Liver (tissue), 9 donors: Measurements from ENCODE around the gene SPECC1L. TPM values are rescaled to one million over a fixed set of nuclear protein-coding genes. Genes with fewer than 3 reads are reported as not detected.

ENCODE experiments used
- DNase-seq: peaks from one replicate; pipeline ENCODE4 v3.0.0-alpha.2; 2017; ENCODE audit warnings: low spot score
- H3K27ac ChIP-seq, 2 donors: one replicate each; pipeline ENCODE4 v1.7.0; 2013; ENCODE audit warnings: inconsistent platforms in 2 of 2, low read length in 2 of 2, control low read depth in 1 of 2, low read depth in 1 of 2, mild to moderate bottlenecking in 1 of 2
- H3K27me3 ChIP-seq, 4 donors: one replicate each; pipeline versions ENCODE4 v1.6.1 to v1.7.0; 2013; ENCODE audit warnings: low read length in 3 of 4, inconsistent platforms in 1 of 4, mild to moderate bottlenecking in 1 of 4, moderate library complexity in 1 of 4; ENCODE audit not compliant: control insufficient read depth in 4 of 4, insufficient read depth in 4 of 4
- H3K36me3 ChIP-seq, 4 donors: one replicate each; pipeline versions ENCODE4 v1.6.1 to v1.7.0; 2013; ENCODE audit warnings: low read length in 3 of 4, mild to moderate bottlenecking in 3 of 4, low read depth in 1 of 4, moderate library complexity in 1 of 4; ENCODE audit not compliant: control insufficient read depth in 4 of 4, insufficient read depth in 3 of 4
- H3K4me1 ChIP-seq, 4 donors: one replicate each; pipeline versions ENCODE4 v1.6.1 to v1.7.0; 2013; ENCODE audit warnings: low read length in 3 of 4, mild to moderate bottlenecking in 3 of 4, moderate library complexity in 1 of 4; ENCODE audit not compliant: control insufficient read depth in 4 of 4, insufficient read depth in 4 of 4
- H3K4me3 ChIP-seq, 3 donors: one replicate each; pipeline versions ENCODE4 v1.6.1 to v1.7.0; 2013; ENCODE audit warnings: low read length in 3 of 3, control low read depth in 1 of 3, low read depth in 1 of 3, mild to moderate bottlenecking in 1 of 3
- H3K9ac ChIP-seq, 2 donors: one replicate each; pipeline ENCODE4 v1.7.0; 2013; ENCODE audit warnings: low read length in 2 of 2, mild to moderate bottlenecking in 2 of 2, moderate library complexity in 2 of 2, control low read depth in 1 of 2, low read depth in 1 of 2
- H3K9me3 ChIP-seq, 4 donors: one replicate each; pipeline versions ENCODE4 v1.6.1 to v1.7.0; 2013; ENCODE audit warnings: low read length in 3 of 4; ENCODE audit not compliant: control insufficient read depth in 4 of 4
- ATF3 ChIP-seq: IDR thresholded peaks from 2 replicates; pipeline ENCODE4 v1.6.1; 2016; ENCODE audit warnings: antibody characterized with exemption
- CTCF ChIP-seq: fragments of 150-350 bp; IDR thresholded peaks from 2 replicates; pipeline ENCODE4 v1.5.1; 2017; ENCODE audit warnings: improper control_type of control experiment, low read depth, low read length; ENCODE audit not compliant: missing input control
- FOXA1 ChIP-seq: IDR thresholded peaks from 2 replicates; pipeline ENCODE4 v1.6.1; 2016; ENCODE audit warnings: antibody characterized with exemption
- FOXA2 ChIP-seq: IDR thresholded peaks from 2 replicates; pipeline ENCODE4 v1.6.1; 2016; ENCODE audit warnings: antibody characterized with exemption
- GABPA ChIP-seq, 2 donors: IDR thresholded peaks in 1 of 2; conservative IDR thresholded peaks in 1 of 2; 2 replicates each; pipeline ENCODE4 v1.6.1; 2016; ENCODE audit warnings: antibody characterized with exemption in 2 of 2, mild to moderate bottlenecking in 1 of 2, moderate library complexity in 1 of 2
- HNF4A ChIP-seq, 2 donors: conservative IDR thresholded peaks; 2 replicates each; pipeline ENCODE4 v1.6.1; 2016; ENCODE audit warnings: antibody characterized with exemption in 2 of 2, mild to moderate bottlenecking in 2 of 2
- HNF4G ChIP-seq: IDR thresholded peaks from 2 replicates; pipeline ENCODE4 v1.6.1; 2016; ENCODE audit warnings: antibody characterized with exemption
- MAX ChIP-seq: IDR thresholded peaks from 2 replicates; pipeline ENCODE4 v1.6.1; 2016; ENCODE audit warnings: antibody characterized with exemption
- NR2F2 ChIP-seq: IDR thresholded peaks from 2 replicates; pipeline ENCODE4 v1.6.1; 2016; ENCODE audit warnings: antibody characterized with exemption
- RAD21 ChIP-seq, 2 donors: IDR thresholded peaks; 2 replicates each; pipeline ENCODE4 v1.6.1; 2016; ENCODE audit warnings: antibody characterized with exemption in 2 of 2, mild to moderate bottlenecking in 2 of 2
- REST ChIP-seq: IDR thresholded peaks from 2 replicates; pipeline ENCODE4 v1.6.1; 2016; ENCODE audit warnings: antibody characterized with exemption, mild to moderate bottlenecking
- RXRA ChIP-seq, 2 donors: IDR thresholded peaks; 2 replicates each; pipeline ENCODE4 v1.6.1; 2017 to 2018; ENCODE audit warnings: antibody characterized with exemption in 2 of 2, mild to moderate bottlenecking in 1 of 2
- TAF1 ChIP-seq: conservative IDR thresholded peaks from 2 replicates; pipeline ENCODE4 v1.6.1; 2016; ENCODE audit warnings: antibody characterized with exemption, mild to moderate bottlenecking
- YY1 ChIP-seq: IDR thresholded peaks from 2 replicates; pipeline ENCODE4 v1.6.1; 2016; ENCODE audit warnings: antibody characterized with exemption, mild to moderate bottlenecking
- ZBTB33 ChIP-seq: IDR thresholded peaks from 2 replicates; pipeline ENCODE4 v1.6.1; 2016; ENCODE audit warnings: antibody characterized with exemption
- WGBS: extraction: QIAGEN DNeasy Blood & Tissue Kit; methylation state at CpG from one replicate; pipeline ENCODE4 v1.1.7; 2013; 5-methylcytosine and 5-hydroxymethylcytosine counted together
- polyA plus RNA-seq, 2 donors: library from polyadenylated mRNA; stranded (reverse) in 1 of 2; unstranded in 1 of 2; fragments of 200-250 nt in 1 of 2; fragments of >200 nt in 1 of 2; fragmentation: Nextera tagmentation in 1 of 2; extraction: Ambion mirVana in 1 of 2; gene quantifications; one replicate each; pipeline versions ENCODE4 v1.2.1 to v1.2.3, GENCODE V29; 2013 to 2015
- total RNA-seq, 2 donors: library from RNA; depleted of rRNA; stranded (reverse); fragments of >200 nt; gene quantifications; one replicate each; pipeline ENCODE4 v1.2.3, GENCODE V29; 2014
- donor health status: healthy.
- donor health status: healthy.
- donor health status: healthy.
- donor health status: healthy.
- donor health status: healthy.

SPECC1L gene
- total and polyA plus RNA-seq, 4 donors, result 5.4 to 22.3 (median 12.3) TPM

- no peak overlapping the region for H3K4me3 ChIP-seq
- TF ChIP-seq GABPA (IDR thresholded peaks at IDR 0.05 in 1 of 2, conservative IDR thresholded peaks at IDR 0.05 in 1 of 2), result no peak
- TF ChIP-seq NR2F2, result peak; percentile 85
- H3K9ac ChIP-seq, result no peak overlapping the region
- H3K9me3 ChIP-seq, result no peaks in the 10 kb centered on the region
- peak overlapping the region in 1 of 2 donors; percentile 40 for H3K27ac ChIP-seq
- H3K27me3 ChIP-seq, result no peaks in the 10 kb centered on the region
- H3K36me3 ChIP-seq, result no peaks in the 10 kb centered on the region
- no peak for DNase-seq
- WGBS, result 65% methylated on average over 22 of the region's 22 CpGs
- H3K4me1 ChIP-seq, result peaks cover 20 to 76% (median 44%) of the 10 kb centered on the region in 4 donors
Measured at GRCh38 chr22:24429411-24430365, 159.1 kb downstream of the SPECC1L start.

- DNase-seq, result no peak
Measured at GRCh38 chr22:24430431-24431308, 160.0 kb downstream of the SPECC1L start.

GRCh38 chr22:24431309-24432034, 160.8 kb downstream of the SPECC1L start:
- Histone ChIP-seq H3K9ac (peak overlapping the region in 1 of 2 donors; percentile 37), H3K4me1 (peaks cover 20 to 74% (median 42%) of the 10 kb centered on the region in 4 donors)
- DNase-seq, result no peak
- peak; percentile 56 for TF ChIP-seq NR2F2
- TF ChIP-seq RXRA (IDR thresholded peaks at IDR 0.05), result peak; percentile 84
- TF ChIP-seq RAD21 (IDR thresholded peaks at IDR 0.05), result peak in 1 of 2 donors; percentile 54
- TF ChIP-seq TAF1, result no peak
- no peak for TF ChIP-seq ATF3
- no peak for TF ChIP-seq MAX
- TF ChIP-seq CTCF, result no peak
- TF ChIP-seq YY1, result peak; percentile 58
- TF ChIP-seq GABPA (IDR thresholded peaks at IDR 0.05 in 1 of 2, conservative IDR thresholded peaks at IDR 0.05 in 1 of 2), result no peak
- no peak for TF ChIP-seq ZBTB33
- no peak for TF ChIP-seq FOXA1
- no peak for TF ChIP-seq FOXA2
- peak; percentile 79 to 84 for TF ChIP-seq HNF4A (conservative IDR thresholded peaks at IDR 0.05)
- TF ChIP-seq REST, result no peak
- TF ChIP-seq HNF4G, result no peak

More at GRCh38 chr22:24430431-24431308, 160.0 kb downstream of the SPECC1L start:
- no peak overlapping the region for H3K4me3 ChIP-seq
- TF ChIP-seq RXRA (IDR thresholded peaks at IDR 0.05), result no peak
- TF ChIP-seq YY1, result no peak
- no peaks in the 10 kb centered on the region for H3K36me3 ChIP-seq
- 76% methylated on average over 14 of the region's 14 CpGs for WGBS
- H3K4me1 ChIP-seq, result peaks cover 20 to 78% (median 45%) of the 10 kb centered on the region in 4 donors
- H3K9ac ChIP-seq, result no peak overlapping the region
- H3K9me3 ChIP-seq, result no peaks in the 10 kb centered on the region
- H3K27me3 ChIP-seq, result no peaks in the 10 kb centered on the region
- H3K27ac ChIP-seq, result peak overlapping the region; percentile 80 to 83

More at GRCh38 chr22:24431309-24432034, 160.8 kb downstream of the SPECC1L start:
- Histone ChIP-seq H3K4me3 (no peak overlapping the region), H3K27me3 (no peaks in the 10 kb centered on the region), H3K27ac (peak overlapping the region; percentile 80 to 83), H3K9me3 (no peaks in the 10 kb centered on the region), H3K36me3 (peaks cover 0 to 3% (median 0%) of the 10 kb centered on the region in 4 donors)
- 50% methylated on average over 9 of the region's 9 CpGs for WGBS
